ENCODE results near the gene GRK3. TPM values are rescaled to one million over a fixed set of nuclear protein-coding genes. Genes with fewer than 3 reads are reported as not detected.
"Not testable (repeated sequence)": the region's sequence is repeated elsewhere in the genome, so short reads cannot be mapped to it uniquely, and the experiment has no call there.

Gene GRK3
- total RNA-seq, result 1 to 10 TPM; 8.5 to 8.8 TPM
- under 1 TPM; 0.19 to 0.77 (median 0.29) TPM for polyA plus RNA-seq
- 4.9 to 79.2 (median 23.5) reads per million in 6 experiments for total RNA-seq

GRCh38 chr22:25564320-25564978 is at the start of gene GRK3:
GRK3 (plus strand) TSS chr22:25564675; CDS start chr22:25565041, 366 bp downstream.
- Mint-ChIP-seq H3K4me3 (peak within 1 kb of the TSS; percentile 87 to 100 (median 96)), H3K27ac (peak within 1 kb of the TSS; percentile 62 to 92 (median 86)), H3K36me3 (peaks cover 0 to 5% (median 0%) of the 10 kb centered on the region in 3 donors), H3K4me1 (peaks cover 18 to 61% (median 35%) of the 10 kb centered on the region in 4 donors), H3K27me3 (peaks cover 0 to 1% (median 0%) of the 10 kb centered on the region in 5 donors), H3K9me3 (no peaks in the 10 kb centered on the region)
- ATAC-seq (peak; percentile 75 to 83), DNase-seq (peak; percentile 31 to 82 (median 50))
- POLR2A ChIA-PET, result interaction anchor here (0.6 kb wide), 1 partner anchor 1137 kb away, joined by 3 read pairs; no protein-coding TSS in a partner anchor

- Mint-ChIP-seq H3K36me3 (peaks cover 3 to 18% (median 12%) of the 10 kb centered on the region in 3 donors), H3K27me3 (no peaks in the 10 kb centered on the region), H3K4me3 (no peak overlapping the region), H3K9me3 (peaks cover 0 to 14% (median 6%) of the 10 kb centered on the region in 9 donors), H3K27ac (no peak overlapping the region), H3K4me1 (no peaks in the 10 kb centered on the region)
- no peak for ATAC-seq
- POLR2A ChIA-PET, result no interaction called here
- DNase-seq, result no peak
Observed at GRCh38 chr22:25518000-25518663, 46.3 kb upstream of the GRK3 start.

- no peak overlapping the region for H3K4me3 Mint-ChIP-seq
- peaks cover 7 to 35% (median 17%) of the 10 kb centered on the region in 9 donors for H3K9me3 Mint-ChIP-seq
- peaks cover 0 to 8% (median 3%) of the 10 kb centered on the region in 5 donors for H3K27me3 Mint-ChIP-seq
- DNase-seq (no peak), ATAC-seq (no peak)
- POLR2A ChIA-PET, result no interaction called here
- no peaks in the 10 kb centered on the region for H3K4me1 Mint-ChIP-seq
- H3K27ac Mint-ChIP-seq, result no peak overlapping the region
- H3K36me3 Mint-ChIP-seq, result peaks cover 10 to 36% (median 33%) of the 10 kb centered on the region in 3 donors
Observed at GRCh38 chr22:25525376-25525775, 39.1 kb upstream of the GRK3 start.

GRCh38 chr22:25525804-25526584 is 38.5 kb upstream of the GRK3 start:
- DNase-seq, H3K4me1 Mint-ChIP-seq, ATAC-seq, H3K4me3 Mint-ChIP-seq, H3K27ac Mint-ChIP-seq, POLR2A ChIA-PET: not testable (repeated sequence)
- H3K36me3 Mint-ChIP-seq, result peaks cover 10 to 34% (median 33%) of the 10 kb centered on the region in 3 donors
- peaks cover 0 to 13% (median 5%) of the 10 kb centered on the region in 5 donors for H3K27me3 Mint-ChIP-seq
- peaks cover 7 to 35% (median 17%) of the 10 kb centered on the region in 9 donors for H3K9me3 Mint-ChIP-seq

- H3K4me3 Mint-ChIP-seq, DNase-seq, H3K27ac Mint-ChIP-seq, POLR2A ChIA-PET, H3K4me1 Mint-ChIP-seq, ATAC-seq: not testable (repeated sequence)
- Mint-ChIP-seq H3K27me3 (peaks cover 0 to 13% (median 5%) of the 10 kb centered on the region in 5 donors), H3K36me3 (peaks cover 7 to 26% (median 25%) of the 10 kb centered on the region in 3 donors), H3K9me3 (peaks cover 4 to 27% (median 16%) of the 10 kb centered on the region in 9 donors)
Observed at GRCh38 chr22:25527016-25527415, 37.5 kb upstream of the GRK3 start.

- H3K4me3 Mint-ChIP-seq, H3K4me1 Mint-ChIP-seq, POLR2A ChIA-PET, DNase-seq, H3K27ac Mint-ChIP-seq, ATAC-seq: not testable (repeated sequence)
- peaks cover 4 to 21% (median 14%) of the 10 kb centered on the region in 9 donors for H3K9me3 Mint-ChIP-seq
- peaks cover 7 to 21% (median 18%) of the 10 kb centered on the region in 3 donors for H3K36me3 Mint-ChIP-seq
- peaks cover 0 to 13% (median 5%) of the 10 kb centered on the region in 5 donors for H3K27me3 Mint-ChIP-seq
Observed at GRCh38 chr22:25528068-25528467, 36.4 kb upstream of the GRK3 start.

GRCh38 chr22:25529059-25529458 is 35.4 kb upstream of the GRK3 start:
- Mint-ChIP-seq H3K9me3 (peaks cover 4 to 21% (median 14%) of the 10 kb centered on the region in 9 donors), H3K36me3 (peaks cover 7 to 21% (median 18%) of the 10 kb centered on the region in 3 donors), H3K27me3 (peaks cover 0 to 13% (median 5%) of the 10 kb centered on the region in 5 donors)
- POLR2A ChIA-PET, DNase-seq, ATAC-seq, H3K27ac Mint-ChIP-seq, H3K4me3 Mint-ChIP-seq, H3K4me1 Mint-ChIP-seq: not testable (repeated sequence)

- DNase-seq, H3K4me1 Mint-ChIP-seq, H3K4me3 Mint-ChIP-seq, ATAC-seq, H3K27ac Mint-ChIP-seq, POLR2A ChIA-PET: not testable (repeated sequence)
- peaks cover 6 to 18% (median 17%) of the 10 kb centered on the region in 3 donors for H3K36me3 Mint-ChIP-seq
- H3K9me3 Mint-ChIP-seq, result peaks cover 1 to 17% (median 12%) of the 10 kb centered on the region in 9 donors
- H3K27me3 Mint-ChIP-seq, result peaks cover 0 to 13% (median 6%) of the 10 kb centered on the region in 5 donors
Observed at GRCh38 chr22:25529541-25530137, 34.8 kb upstream of the GRK3 start.

GRCh38 chr22:25531677-25532076 is 32.8 kb upstream of the GRK3 start:
- ATAC-seq, H3K4me3 Mint-ChIP-seq, H3K36me3 Mint-ChIP-seq, POLR2A ChIA-PET, DNase-seq, H3K4me1 Mint-ChIP-seq, H3K27ac Mint-ChIP-seq, H3K9me3 Mint-ChIP-seq: not testable (repeated sequence)
- peaks cover 0 to 17% (median 12%) of the 10 kb centered on the region in 5 donors for H3K27me3 Mint-ChIP-seq

- H3K27ac Mint-ChIP-seq, result no peak overlapping the region
- POLR2A ChIA-PET, result no interaction called here
- peaks cover 0 to 2% (median 0%) of the 10 kb centered on the region in 4 donors for H3K4me1 Mint-ChIP-seq
- H3K9me3 Mint-ChIP-seq, result peaks cover 0 to 2% (median 0%) of the 10 kb centered on the region in 9 donors
- ATAC-seq (no peak), DNase-seq (no peak)
- peaks cover 0 to 1% (median 1%) of the 10 kb centered on the region in 3 donors for H3K36me3 Mint-ChIP-seq
- no peak overlapping the region for H3K4me3 Mint-ChIP-seq
- H3K27me3 Mint-ChIP-seq, result peaks cover 0 to 17% (median 12%) of the 10 kb centered on the region in 5 donors
Observed at GRCh38 chr22:25534724-25535123, 29.8 kb upstream of the GRK3 start.

GRCh38 chr22:25536589-25536988 is 27.9 kb upstream of the GRK3 start:
- Mint-ChIP-seq H3K4me3 (no peak overlapping the region), H3K4me1 (no peaks in the 10 kb centered on the region), H3K27ac (no peak overlapping the region), H3K27me3 (peaks cover 0 to 17% (median 6%) of the 10 kb centered on the region in 5 donors), H3K36me3 (no peaks in the 10 kb centered on the region), H3K9me3 (no peaks in the 10 kb centered on the region)
- ATAC-seq (no peak), DNase-seq (no peak)
- POLR2A ChIA-PET, result no interaction called here

Data from naive thymus-derived CD8-positive, alpha-beta T cell (primary cell).